ENCODE data around the gene NUCB1. TPM values are rescaled to one million over a fixed set of nuclear protein-coding genes. Genes with fewer than 3 reads are reported as not detected.
A peak's percentile ranks its signal among the peaks of the same experiment; 100 is the strongest.
"Not testable (repeated sequence)": the region's sequence is repeated elsewhere in the genome, so short reads cannot be mapped to it uniquely, and the experiment has no call there.

NUCB1 gene
- total RNA-seq, 2 experiments from 2014 or later: 73.7 to 77.0 TPM

GRCh38 chr19:48915757-48916156 lies 15.6 kb downstream of the NUCB1 start:
- no peaks in the 10 kb centered on the region for H3K4me1 Mint-ChIP-seq (ENCODE audit: low read depth)
- TF ChIP-seq CTCF (IDR thresholded peaks at IDR 0.05): no peak
- DNase-seq (no peak), ATAC-seq (ENCODE audit: poor library complexity) (no peak)
- H3K27me3 ChIP-seq (ENCODE audit: control insufficient read depth in 1 of 2, insufficient read depth in 2 of 2, low read length in 2 of 2): no peaks in the 10 kb centered on the region
- no peak overlapping the region for H3K4me3 ChIP-seq (ENCODE audit: low read length)
- no peaks in the 10 kb centered on the region for H3K9me3 Mint-ChIP-seq
- no peak overlapping the region for H3K27ac ChIP-seq (ENCODE audit: low read depth in 1 of 2, low read length in 2 of 2)
- intact Hi-C loops (cut with DNase I, micrococcal nuclease): no loop called here
- ChIA-PET CTCF (no interaction called here), POLR2A (interaction anchor here (1.1 kb wide), 1 partner anchor 51 kb away, joined by 3 read pairs; no protein-coding TSS in a partner anchor)
- H3K27ac Mint-ChIP-seq: no peak overlapping the region
- no peaks in the 10 kb centered on the region for H3K9me3 ChIP-seq (ENCODE audit: control insufficient read depth in 1 of 2, insufficient read depth in 1 of 2, low read length in 2 of 2)
- no peak overlapping the region for H3K4me3 Mint-ChIP-seq
- H3K36me3 Mint-ChIP-seq (ENCODE audit: low read depth): peaks cover 65% of the 10 kb centered on the region
- peaks cover 71% of the 10 kb centered on the region for H3K36me3 ChIP-seq (ENCODE audit: insufficient read depth, low read length)
- H3K4me1 ChIP-seq (ENCODE audit: insufficient read depth, low read length): no peaks in the 10 kb centered on the region
- no peaks in the 10 kb centered on the region for H3K27me3 Mint-ChIP-seq

- no peak for ATAC-seq (ENCODE audit: poor library complexity)
- peaks cover 61% of the 10 kb centered on the region for H3K36me3 Mint-ChIP-seq (ENCODE audit: low read depth)
- H3K27me3 ChIP-seq (ENCODE audit: control insufficient read depth in 1 of 2, insufficient read depth in 2 of 2, low read length in 2 of 2): no peaks in the 10 kb centered on the region
- H3K4me3 Mint-ChIP-seq: no peak overlapping the region
- no peak overlapping the region for H3K27ac ChIP-seq (ENCODE audit: low read depth in 1 of 2, low read length in 2 of 2)
- intact Hi-C loops (cut with DNase I, micrococcal nuclease): no loop called here
- DNase-seq: no peak
- H3K27ac Mint-ChIP-seq: no peak overlapping the region
- no peaks in the 10 kb centered on the region for H3K9me3 ChIP-seq (ENCODE audit: control insufficient read depth in 1 of 2, insufficient read depth in 1 of 2, low read length in 2 of 2)
- H3K4me1 Mint-ChIP-seq (ENCODE audit: low read depth): no peaks in the 10 kb centered on the region
- POLR2A ChIA-PET: interaction anchor here (0.6 to 1.2 kb wide), 3 partner anchors 15 to 761 kb away, joined by 3 to 5 read pairs (median 5); partner anchors contain the start of genes DHDH and NUCB1
- no peaks in the 10 kb centered on the region for H3K4me1 ChIP-seq (ENCODE audit: insufficient read depth, low read length)
- peaks cover 65% of the 10 kb centered on the region for H3K36me3 ChIP-seq (ENCODE audit: insufficient read depth, low read length)
- no peak for TF ChIP-seq CTCF (IDR thresholded peaks at IDR 0.05)
- H3K4me3 ChIP-seq (ENCODE audit: low read length): no peak overlapping the region
- CTCF ChIA-PET: no interaction called here
- H3K27me3 Mint-ChIP-seq: no peaks in the 10 kb centered on the region
- H3K9me3 Mint-ChIP-seq: no peaks in the 10 kb centered on the region
Measured at GRCh38 chr19:48918071-48918470, 18.0 kb downstream of the NUCB1 start.

- no peak overlapping the region for H3K4me3 ChIP-seq (ENCODE audit: low read length)
- H3K9me3 Mint-ChIP-seq: no peaks in the 10 kb centered on the region
- no peak overlapping the region for H3K4me3 Mint-ChIP-seq
- CTCF ChIA-PET: no interaction called here
- H3K4me1 ChIP-seq (ENCODE audit: insufficient read depth, low read length): no peaks in the 10 kb centered on the region
- POLR2A ChIA-PET: interaction anchor here (0.6 to 1.2 kb wide), 3 partner anchors 14 to 761 kb away, joined by 3 to 5 read pairs (median 5); partner anchors contain the start of genes DHDH and NUCB1
- H3K27ac Mint-ChIP-seq: no peak overlapping the region
- peaks cover 59% of the 10 kb centered on the region for H3K36me3 Mint-ChIP-seq (ENCODE audit: low read depth)
- H3K27me3 ChIP-seq (ENCODE audit: control insufficient read depth in 1 of 2, insufficient read depth in 2 of 2, low read length in 2 of 2): no peaks in the 10 kb centered on the region
- ATAC-seq (ENCODE audit: poor library complexity) (peak; percentile 79), DNase-seq (peak in 4 of 14 experiments; percentile 5 to 48 (median 22))
- H3K27me3 Mint-ChIP-seq: no peaks in the 10 kb centered on the region
- peaks cover 57% of the 10 kb centered on the region for H3K36me3 ChIP-seq (ENCODE audit: insufficient read depth, low read length)
- H3K27ac ChIP-seq (ENCODE audit: low read depth in 1 of 2, low read length in 2 of 2): no peak overlapping the region
- TF ChIP-seq CTCF (IDR thresholded peaks at IDR 0.05): no peak
- intact Hi-C loops (cut with DNase I, micrococcal nuclease): no loop called here
- no peaks in the 10 kb centered on the region for H3K9me3 ChIP-seq (ENCODE audit: control insufficient read depth in 1 of 2, insufficient read depth in 1 of 2, low read length in 2 of 2)
- no peaks in the 10 kb centered on the region for H3K4me1 Mint-ChIP-seq (ENCODE audit: low read depth)
Measured at GRCh38 chr19:48918801-48919247, 18.7 kb downstream of the NUCB1 start.

GRCh38 chr19:48919271-48919670 lies 19.2 kb downstream of the NUCB1 start:
- H3K4me1 ChIP-seq (ENCODE audit: insufficient read depth, low read length); H3K27ac ChIP-seq (ENCODE audit: low read depth in 1 of 2, low read length in 2 of 2); intact Hi-C loops (cut with DNase I, micrococcal nuclease); H3K27ac Mint-ChIP-seq; H3K9me3 ChIP-seq (ENCODE audit: control insufficient read depth in 1 of 2, insufficient read depth in 1 of 2, low read length in 2 of 2); H3K9me3 Mint-ChIP-seq; H3K4me3 Mint-ChIP-seq; H3K27me3 Mint-ChIP-seq; DNase-seq; H3K4me3 ChIP-seq (ENCODE audit: low read length); ATAC-seq (ENCODE audit: poor library complexity); H3K4me1 Mint-ChIP-seq (ENCODE audit: low read depth); CTCF ChIA-PET; H3K27me3 ChIP-seq (ENCODE audit: control insufficient read depth in 1 of 2, insufficient read depth in 2 of 2, low read length in 2 of 2): not testable (repeated sequence)
- POLR2A ChIA-PET: interaction anchor here (1.1 to 1.2 kb wide), 2 partner anchors 14 to 19 kb away, joined by 5 read pairs; partner anchors contain the start of genes DHDH and NUCB1
- peaks cover 54% of the 10 kb centered on the region for H3K36me3 ChIP-seq (ENCODE audit: insufficient read depth, low read length)
- H3K36me3 Mint-ChIP-seq (ENCODE audit: low read depth): peaks cover 55% of the 10 kb centered on the region

Data from CD4-positive, alpha-beta T cell (primary cell).